Hepatocyte (in vitro differentiated cells): Measurements from ENCODE around the gene LUC7L2. TPM values are rescaled to one million over a fixed set of nuclear protein-coding genes. Genes with fewer than 3 reads are reported as not detected.
"Not testable (repeated sequence)": the region's sequence is repeated elsewhere in the genome, so short reads cannot be mapped to it uniquely, and the experiment has no call there.

ENCODE experiments used
- DNase-seq: peaks from one replicate; pipeline ENCODE4 v3.0.0-alpha.2; 2016; ENCODE audit warnings: low spot score
- H2AFZ ChIP-seq: fragments of 200-600 bp; sonication (generic); 2 replicates; pipeline ENCODE4 v1.6.0; 2016; ENCODE audit warnings: antibody characterized with exemption, mild to moderate bottlenecking
- H3K27ac ChIP-seq: fragments of 200-600 bp; sonication (generic); 2 replicates; pipeline ENCODE4 v1.5.1; 2016; ENCODE audit warnings: mild to moderate bottlenecking
- H3K27me3 ChIP-seq: fragments of 200-600 bp; sonication (generic); 2 replicates; pipeline ENCODE4 v1.6.1; 2016
- H3K36me3 ChIP-seq: fragments of 200-600 bp; sonication (generic); replicated peaks from 2 replicates; pipeline ENCODE4 v1.5.1; 2016; ENCODE audit warnings: low read depth; ENCODE audit not compliant: insufficient read depth
- H3K4me1 ChIP-seq: fragments of 200-600 bp; sonication (generic); 2 replicates; pipeline ENCODE4 v1.5.1; 2016; ENCODE audit warnings: mild to moderate bottlenecking, moderate library complexity; ENCODE audit not compliant: insufficient read depth
- H3K4me2 ChIP-seq: fragments of 200-600 bp; sonication (generic); 2 replicates; pipeline ENCODE4 v1.6.0; 2016
- H3K4me3 ChIP-seq: fragments of 200-600 bp; sonication (generic); 2 replicates; pipeline ENCODE4 v1.5.1; 2016; ENCODE audit warnings: mild to moderate bottlenecking
- H3K79me2 ChIP-seq: fragments of 200-600 bp; sonication (generic); 2 replicates; pipeline ENCODE4 v1.6.0; 2017; ENCODE audit warnings: mild to moderate bottlenecking
- H3K9me2 ChIP-seq: fragments of 200-600 bp; sonication (generic); replicated peaks from 2 replicates; pipeline ENCODE4 v1.6.0; 2017; ENCODE audit warnings: mild to moderate bottlenecking; ENCODE audit not compliant: insufficient read depth
- H3K9me3 ChIP-seq: fragments of 200-600 bp; sonication (generic); 2 replicates; pipeline ENCODE4 v1.5.1; 2016; ENCODE audit warnings: low read depth, mild to moderate bottlenecking
- H4K20me1 ChIP-seq: fragments of 200-600 bp; sonication (generic); 2 replicates; pipeline ENCODE4 v1.6.0; 2016; ENCODE audit warnings: mild to moderate bottlenecking; ENCODE audit not compliant: insufficient read depth, poor library complexity, severe bottlenecking
- CTCF ChIP-seq: fragments of 200-600 bp; sonication (generic); IDR thresholded peaks from 2 replicates; pipeline ENCODE4 v1.5.1; 2016; ENCODE audit warnings: antibody characterized with exemption, mild to moderate bottlenecking; ENCODE audit not compliant: poor library complexity
- EZH2 ChIP-seq: fragments of 200-600 bp; sonication (generic); IDR thresholded peaks from 2 replicates; pipeline ENCODE4 v1.6.1; 2016; ENCODE audit warnings: antibody characterized with exemption, mild to moderate bottlenecking, borderline replicate concordance
- EZH2phosphoT487 ChIP-seq: fragments of 200-600 bp; sonication (generic); IDR thresholded peaks from one replicate; pipeline ENCODE4 v1.6.1; 2018; ENCODE audit warnings: antibody characterized with exemption, mild to moderate bottlenecking, low read depth, moderate library complexity; ENCODE audit not compliant: unreplicated experiment, severe bottlenecking
- WGBS: methylation state at CpG from one replicate; pipeline ENCODE4 v1.1.6; 2016; ENCODE audit warnings: low lambda C conversion rate; ENCODE audit errors: missing lambda C conversion rate; 5-methylcytosine and 5-hydroxymethylcytosine counted together
- polyA plus RNA-seq: library from polyadenylated mRNA; unstranded; fragments of >200 nt; fragmentation: Nextera tagmentation; extraction: Ambion mirVana; gene quantifications from 2 replicates; pipeline ENCODE4 v1.2.1, GENCODE V29; 2016
- total RNA-seq: library from RNA; depleted of rRNA; stranded (reverse); fragments of >200 nt; gene quantifications from 2 replicates; pipeline ENCODE4 v1.2.3, GENCODE V29; 2014

The LUC7L2 gene
- total and polyA plus RNA-seq, 2 experiments from 2014 or later, result 68.6 to 76.4 TPM

DNA sequence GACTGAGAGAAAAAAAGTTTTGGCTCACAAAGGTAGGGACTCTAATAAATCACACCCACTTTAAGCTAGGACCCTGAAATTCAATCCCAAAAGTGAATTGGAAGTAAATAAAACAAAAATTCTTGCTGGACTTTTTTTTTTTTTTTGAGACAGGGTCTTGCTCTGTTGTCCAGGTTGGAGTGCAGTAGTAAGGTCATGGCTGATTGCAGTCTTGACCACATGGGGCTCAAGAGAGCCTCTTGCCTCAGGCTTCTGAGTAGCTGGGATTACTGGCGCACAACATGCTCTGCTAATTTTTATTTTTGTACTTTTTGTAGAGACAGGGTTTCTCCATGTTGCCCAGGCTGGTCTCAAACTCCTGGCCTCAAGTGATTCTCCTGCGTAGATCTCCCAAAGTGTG lies 5.0 kb upstream of the LUC7L2 start:
- Histone ChIP-seq H3K27ac (no peak overlapping the region), H4K20me1 (no peaks in the 10 kb centered on the region), H3K36me3 (no peaks in the 10 kb centered on the region), H3K9me2 (no peaks in the 10 kb centered on the region), H2AFZ (no peak overlapping the region), H3K4me2 (no peak overlapping the region), H3K4me3 (no peak overlapping the region), H3K79me2 (peaks cover 23% of the 10 kb centered on the region), H3K9me3 (no peaks in the 10 kb centered on the region), H3K27me3 (no peaks in the 10 kb centered on the region), H3K4me1 (no peaks in the 10 kb centered on the region)
- no peak for DNase-seq
- TF ChIP-seq EZH2 (no peak), EZH2phosphoT487 (no peak), CTCF (no peak)
- 93% methylated on average over 2 of the region's 2 CpGs for WGBS

DNA sequence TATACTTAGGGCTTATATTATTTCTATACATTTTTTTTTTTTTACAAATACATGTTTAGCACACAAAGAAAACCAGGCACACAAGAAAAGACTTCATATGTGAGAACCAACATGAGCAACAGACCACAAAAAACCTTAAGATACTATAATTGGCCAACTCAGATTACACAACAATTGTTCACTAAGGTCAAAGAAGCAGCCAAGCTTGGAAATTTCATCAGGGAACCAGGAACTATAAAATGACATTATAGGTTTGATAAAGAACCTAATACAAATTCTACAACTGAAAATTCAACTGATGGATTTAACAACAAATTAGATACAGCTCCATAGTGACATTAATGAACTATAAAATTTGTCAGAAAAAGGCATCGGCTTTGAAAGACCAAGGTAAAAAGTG lies 4.4 kb upstream of the LUC7L2 start:
- Histone ChIP-seq H3K4me2 (no peak overlapping the region), H3K27me3 (no peaks in the 10 kb centered on the region), H3K27ac (no peak overlapping the region), H3K4me3 (no peak overlapping the region), H3K9me3 (no peaks in the 10 kb centered on the region), H3K79me2 (peaks cover 23% of the 10 kb centered on the region), H3K9me2 (no peaks in the 10 kb centered on the region), H3K36me3 (no peaks in the 10 kb centered on the region), H2AFZ (no peak overlapping the region), H3K4me1 (no peaks in the 10 kb centered on the region), H4K20me1 (no peaks in the 10 kb centered on the region)
- TF ChIP-seq CTCF (no peak), EZH2phosphoT487 (no peak), EZH2 (no peak)
- 98% methylated on average over 1 of the region's 1 CpG for WGBS
- no peak for DNase-seq

- Histone ChIP-seq H3K79me2 (peaks cover 47% of the 10 kb centered on the region), H4K20me1 (peaks cover 20% of the 10 kb centered on the region), H3K4me1 (peaks cover 11% of the 10 kb centered on the region), H3K4me2 (peak overlapping the region; percentile 83), H3K4me3 (peak overlapping the region; percentile 66), H2AFZ (peak overlapping the region; percentile 72), H3K27ac (peak overlapping the region; percentile 100)
- not testable (repeated sequence) for H3K36me3 ChIP-seq, DNase-seq, H3K9me2 ChIP-seq, H3K9me3 ChIP-seq, H3K27me3 ChIP-seq
- WGBS, result 97% methylated on average over 27 of the region's 27 CpGs
Measured at GRCh38 chr7:139357729-139358506, 1.8 kb upstream of the LUC7L2 start.

DNA sequence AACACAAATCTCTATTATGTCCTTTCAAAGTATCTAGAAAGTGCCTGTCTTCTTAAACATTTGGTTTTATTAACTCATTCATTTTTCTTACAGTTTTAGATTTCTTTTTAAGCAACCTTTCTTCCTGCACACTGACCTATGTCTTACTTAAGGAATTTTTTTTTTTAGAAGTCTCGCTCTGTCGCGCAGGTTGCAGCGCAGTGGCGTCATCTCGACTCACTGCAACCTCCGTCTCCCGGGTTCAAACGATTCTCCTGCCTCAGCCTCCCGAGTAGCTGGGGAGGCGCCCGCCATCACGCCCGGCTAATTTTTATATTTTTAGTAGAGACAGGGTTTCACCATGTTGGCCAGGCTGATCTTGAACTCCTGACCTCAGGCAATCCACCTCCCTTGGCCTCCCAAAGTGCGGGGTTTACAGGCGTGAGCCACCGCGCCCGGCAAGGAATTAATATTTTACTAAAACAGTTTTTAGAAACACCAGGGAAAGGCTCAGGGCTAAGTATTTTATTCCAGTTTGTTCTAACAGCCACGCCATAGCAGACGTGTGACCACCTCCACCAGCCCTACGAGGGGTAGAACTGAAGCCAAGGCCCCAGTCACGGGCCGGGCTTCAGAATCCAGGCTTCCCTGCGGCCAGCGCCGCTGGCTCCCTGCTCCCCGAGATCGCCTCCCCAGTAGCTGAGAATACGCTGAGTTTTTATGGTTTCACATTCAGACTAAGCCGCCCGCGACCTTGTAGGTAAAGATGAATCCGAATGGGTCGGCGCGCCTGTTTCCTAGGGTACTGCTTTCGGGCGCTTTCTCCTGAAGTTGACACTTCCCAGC lies 941 bp upstream of the LUC7L2 start:
- H3K9me2 ChIP-seq, result no peaks in the 10 kb centered on the region
- H3K36me3 ChIP-seq, result no peaks in the 10 kb centered on the region
- H4K20me1 ChIP-seq, result peaks cover 29% of the 10 kb centered on the region
- DNase-seq, result peak; percentile 17
- 11% methylated on average over 39 of the region's 39 CpGs for whole genome bisulfite sequencing
- no peaks in the 10 kb centered on the region for H3K27me3 ChIP-seq
- no peaks in the 10 kb centered on the region for H3K9me3 ChIP-seq
- H3K4me3 ChIP-seq, result peak overlapping the region; percentile 66
- H3K27ac ChIP-seq, result peak overlapping the region; percentile 100
- H3K4me2 ChIP-seq, result peak overlapping the region; percentile 83
- TF ChIP-seq CTCF, result no peak
- TF ChIP-seq EZH2phosphoT487, result no peak
- TF ChIP-seq EZH2, result no peak
- H2AFZ ChIP-seq, result peak overlapping the region; percentile 72
- peaks cover 11% of the 10 kb centered on the region for H3K4me1 ChIP-seq
- H3K79me2 ChIP-seq, result peaks cover 54% of the 10 kb centered on the region
